Measurements from ENCODE around the gene RPL13. TPM values are rescaled to one million over a fixed set of nuclear protein-coding genes. Genes with fewer than 3 reads are reported as not detected.

Gene RPL13
- total RNA-seq, 1 donor from 2014 or later = 8,204 TPM

DNA sequence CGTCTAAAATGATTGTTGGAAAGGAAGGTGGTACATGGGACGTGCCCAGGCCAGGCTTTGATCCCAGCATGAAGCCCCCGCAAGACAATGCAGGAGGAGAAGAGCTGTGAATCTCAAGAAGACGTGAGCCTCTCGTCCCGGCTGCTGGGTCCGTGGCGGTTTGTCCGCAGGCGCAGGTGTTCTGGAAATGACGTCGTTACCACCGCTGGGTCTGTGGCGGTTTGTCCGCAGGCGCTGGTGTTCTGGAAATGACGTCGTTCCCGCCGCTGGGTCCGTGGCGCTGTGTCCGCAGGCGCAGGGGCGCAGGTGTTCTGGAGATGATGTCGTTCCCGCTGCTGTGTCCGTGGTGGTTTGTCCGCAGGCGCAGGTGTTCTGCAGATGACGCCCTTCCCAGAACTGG is 38.2 kb upstream of the RPL13 start:
- no peaks in the 10 kb centered on the region for H3K27me3 ChIP-seq
- intact Hi-C loops (cut with DNase I) = no loop called here
- no peak for DNase-seq (ENCODE audit: extremely low spot score in 2 of 2)
- no peaks in the 10 kb centered on the region for H3K9me3 ChIP-seq
- H3K4me3 ChIP-seq = no peak overlapping the region
- H3K36me3 ChIP-seq = peaks cover 0 to 64% of the 10 kb centered on the region in 2 donors
- no peak for TF ChIP-seq POLR2AphosphoS5 (IDR thresholded peaks at IDR 0.05; ENCODE audit: insufficient read depth in 1 of 2, low read depth in 1 of 2)
- no peak for TF ChIP-seq POLR2A (IDR thresholded peaks at IDR 0.05)
- TF ChIP-seq CTCF (IDR thresholded peaks at IDR 0.05) = no peak
- no peaks in the 10 kb centered on the region for H3K4me1 ChIP-seq
- H3K27ac ChIP-seq = no peak overlapping the region

DNA sequence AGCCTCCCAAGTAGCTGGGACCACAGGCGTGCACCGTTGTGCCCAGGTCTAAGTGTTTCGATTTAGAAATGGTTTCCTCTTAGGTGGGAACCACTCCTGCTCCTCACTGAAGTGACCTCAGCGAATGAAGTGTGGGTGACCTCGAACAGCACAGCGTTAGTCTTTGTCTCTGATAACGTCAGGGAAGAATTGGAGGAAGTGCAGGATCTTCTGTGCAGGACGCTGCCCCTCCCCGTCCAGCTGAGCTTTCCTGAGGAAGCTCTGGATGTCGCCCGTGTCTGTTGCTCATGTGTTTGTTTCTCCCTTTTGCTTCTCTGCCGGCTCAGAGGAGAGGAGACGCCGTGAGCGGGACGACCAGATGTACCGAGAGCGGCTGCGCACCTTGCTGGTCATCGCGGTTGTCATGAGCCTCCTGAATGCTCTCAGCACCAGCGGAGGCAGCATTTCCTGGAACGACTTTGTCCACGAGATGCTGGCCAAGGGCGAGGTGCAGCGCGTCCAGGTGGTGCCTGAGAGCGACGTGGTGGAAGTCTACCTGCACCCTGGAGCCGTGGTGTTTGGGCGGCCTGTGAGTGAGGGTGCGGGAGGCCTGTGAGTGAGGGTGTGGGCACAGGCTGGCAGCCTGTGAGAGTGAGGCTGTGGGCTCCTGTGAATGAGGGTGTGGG is 36.7 kb upstream of the RPL13 start:
- Histone ChIP-seq H3K4me1 (no peaks in the 10 kb centered on the region), H3K27me3 (no peaks in the 10 kb centered on the region), H3K4me3 (no peak overlapping the region), H3K27ac (no peak overlapping the region), H3K9me3 (no peaks in the 10 kb centered on the region), H3K36me3 (peaks cover 0 to 60% of the 10 kb centered on the region in 2 donors)
- intact Hi-C loops (cut with DNase I) = no loop called here
- TF ChIP-seq POLR2A (IDR thresholded peaks at IDR 0.05) (no peak), CTCF (IDR thresholded peaks at IDR 0.05) (no peak), POLR2AphosphoS5 (IDR thresholded peaks at IDR 0.05; ENCODE audit: insufficient read depth in 1 of 2, low read depth in 1 of 2) (no peak)
- DNase-seq (ENCODE audit: extremely low spot score in 2 of 2) = no peak

DNA sequence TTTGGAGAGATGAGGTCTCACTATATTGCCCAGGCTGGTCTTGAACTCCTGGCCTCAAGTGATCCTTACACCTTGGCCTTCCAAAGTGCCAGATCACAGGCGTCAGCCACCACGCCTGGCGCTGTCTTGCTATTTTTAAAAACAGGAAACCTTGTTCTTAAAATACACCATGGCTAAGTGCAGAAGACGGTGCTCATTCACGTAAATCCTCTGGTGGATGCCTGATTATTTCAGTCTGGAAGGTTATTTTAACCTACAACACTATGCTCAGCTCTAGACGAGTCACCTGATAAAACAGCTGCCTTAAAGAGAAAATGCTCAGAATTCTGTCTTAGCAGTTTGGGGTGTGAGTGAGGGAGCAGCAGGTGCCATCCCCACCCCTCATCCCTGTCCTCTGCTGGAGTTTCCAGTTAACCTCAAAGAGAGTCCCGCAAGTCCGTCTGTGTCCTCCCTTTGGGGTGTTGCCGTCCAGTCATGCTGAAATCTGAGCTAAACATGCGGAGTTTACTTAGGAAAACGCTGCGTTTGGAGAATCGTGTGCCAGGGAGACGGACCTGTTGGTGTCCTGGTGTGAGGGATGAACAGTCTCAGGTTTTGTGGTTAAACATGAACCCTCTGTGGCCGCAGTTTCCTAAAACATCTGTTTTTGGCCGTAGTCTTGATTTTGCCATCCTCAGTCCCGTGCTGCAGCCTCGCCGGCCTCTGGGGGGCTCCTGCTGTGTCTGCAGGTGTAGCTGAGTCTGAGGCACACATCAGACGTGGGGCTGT is 35.2 kb upstream of the RPL13 start:
- DNase-seq (ENCODE audit: extremely low spot score in 2 of 2) = no peak
- Histone ChIP-seq H3K4me3 (no peak overlapping the region), H3K4me1 (no peaks in the 10 kb centered on the region), H3K9me3 (no peaks in the 10 kb centered on the region), H3K27ac (no peak overlapping the region), H3K36me3 (peaks cover 0 to 72% of the 10 kb centered on the region in 2 donors), H3K27me3 (no peaks in the 10 kb centered on the region)
- no peak for TF ChIP-seq POLR2A (IDR thresholded peaks at IDR 0.05)
- TF ChIP-seq POLR2AphosphoS5 (IDR thresholded peaks at IDR 0.05; ENCODE audit: insufficient read depth in 1 of 2, low read depth in 1 of 2) = no peak
- no peak for TF ChIP-seq CTCF (IDR thresholded peaks at IDR 0.05)
- intact Hi-C loops (cut with DNase I) = no loop called here

- intact Hi-C loops (cut with DNase I) = no loop called here
- H3K4me1 ChIP-seq = no peaks in the 10 kb centered on the region
- DNase-seq (ENCODE audit: extremely low spot score in 2 of 2) = no peak
- H3K9me3 ChIP-seq = no peaks in the 10 kb centered on the region
- H3K4me3 ChIP-seq = no peak overlapping the region
- H3K36me3 ChIP-seq = peaks cover 0 to 78% of the 10 kb centered on the region in 2 donors
- no peak overlapping the region for H3K27ac ChIP-seq
- no peaks in the 10 kb centered on the region for H3K27me3 ChIP-seq
- TF ChIP-seq POLR2AphosphoS5 (IDR thresholded peaks at IDR 0.05; ENCODE audit: insufficient read depth in 1 of 2, low read depth in 1 of 2) (no peak), POLR2A (IDR thresholded peaks at IDR 0.05) (no peak), CTCF (IDR thresholded peaks at IDR 0.05) (no peak)
Observed at GRCh38 chr16:89529097-89529496, 31.4 kb upstream of the RPL13 start.
